ENCODE data around the gene NANOS3.

- no peak for TF ChIP-seq POLR2AphosphoS5 (IDR thresholded peaks at IDR 0.05; ENCODE audit: low read depth)
- TF ChIP-seq CTCF (conservative IDR thresholded peaks at IDR 0.05; ENCODE audit: low read depth in 2 of 2): no peak
- no peak for TF ChIP-seq ETS1 (IDR thresholded peaks at IDR 0.05)
- no peak for TF ChIP-seq EZH2 (IDR thresholded peaks at IDR 0.05; ENCODE audit: low read depth, unreplicated experiment)
- TF ChIP-seq EZH2phosphoT487 (IDR thresholded peaks at IDR 0.05; ENCODE audit: unreplicated experiment): no peak
- peak; percentile 41; the same call in 1 of the 2 replicates for TF ChIP-seq CREB1 (CRISPR knock-in tag; IDR thresholded peaks at IDR 0.05; ENCODE audit: low read depth)
- TF ChIP-seq REST (IDR thresholded peaks at IDR 0.05; ENCODE audit: unreplicated experiment): no peak
- no peak for TF ChIP-seq ZNF331 (CRISPR knock-in tag; IDR thresholded peaks at IDR 0.05; ENCODE audit: low read depth)
- TF ChIP-seq STAT1 (IDR thresholded peaks at IDR 0.05; ENCODE audit: unreplicated experiment): no peak
- no peak for TF ChIP-seq JUNB (IDR thresholded peaks at IDR 0.05; ENCODE audit: unreplicated experiment)
- TF ChIP-seq ZNF462 (CRISPR knock-in tag; IDR thresholded peaks at IDR 0.05): no peak
Measured at GRCh38 chr19:13849991-13850909, 26.7 kb upstream of the NANOS3 start.

Measured in GM23338 (cell line).